ENCODE measurements around the gene SLC22A1. TPM values are rescaled to one million over a fixed set of nuclear protein-coding genes. Genes with fewer than 3 reads are reported as not detected.

SLC22A1 gene
- polyA plus RNA-seq, 1 of the 3 experiments (the other 2 are of a cell fraction) = 0.20 TPM

- POLR2A ChIA-PET = no interaction called here
- no peak overlapping the region for H3K9ac ChIP-seq
- WGBS (ENCODE audit: low lambda C conversion rate) = 96% methylated on average over 16 of the region's 16 CpGs
- CTCF ChIA-PET = interaction anchor here (1.0 to 1.9 kb wide), 3 partner anchors 10 to 239 kb away, joined by 3 to 8 read pairs (median 6); no protein-coding TSS in a partner anchor
- H2AFZ ChIP-seq (ENCODE audit: low read depth) = no peak overlapping the region
- no peaks in the 10 kb centered on the region for H3K4me1 ChIP-seq (ENCODE audit: control insufficient read depth in 1 of 2, insufficient read depth in 2 of 2, low read depth in 1 of 2, low read length in 1 of 2)
- H3F3A ChIP-seq (replicated peaks; ENCODE audit: insufficient read depth) = no peaks in the 10 kb centered on the region
- H3K9me2 ChIP-seq = no peaks in the 10 kb centered on the region
- peaks cover 31 to 57% of the 10 kb centered on the region in 2 experiments for H3K36me3 ChIP-seq (replicated peaks in 1 of 2; ENCODE audit: control insufficient read depth in 1 of 2, insufficient read depth in 2 of 2, low read length in 1 of 2)
- no peaks in the 10 kb centered on the region for H3K27me3 ChIP-seq (ENCODE audit: insufficient read depth)
- DNase-seq = no peak
- no peak overlapping the region for H3K27ac ChIP-seq (ENCODE audit: low read depth in 2 of 2, low read length in 1 of 2)
- H3K9me3 ChIP-seq = no peaks in the 10 kb centered on the region
- H3K4me2 ChIP-seq = no peak overlapping the region
- H4K20me1 ChIP-seq (ENCODE audit: insufficient read depth) = no peaks in the 10 kb centered on the region
- H3K4me3 ChIP-seq (ENCODE audit: low read depth in 2 of 2, low read length in 1 of 2) = no peak overlapping the region
- H3K79me2 ChIP-seq (ENCODE audit: insufficient read depth) = no peaks in the 10 kb centered on the region
- TF ChIP-seq MXI1 (IDR thresholded peaks at IDR 0.05; ENCODE audit: low read depth, low read length) (no peak), POLR2AphosphoS5 (IDR thresholded peaks at IDR 0.05; ENCODE audit: low read depth, low read length) (no peak), EZH2phosphoT487 (IDR thresholded peaks at IDR 0.05; ENCODE audit: borderline replicate concordance, low read depth) (no peak), FOSL2 (IDR thresholded peaks at IDR 0.05; ENCODE audit: borderline replicate concordance, low read depth) (no peak), TEAD4 (IDR thresholded peaks at IDR 0.05; ENCODE audit: borderline replicate concordance, insufficient read depth) (no peak), IRF3 (IDR thresholded peaks at IDR 0.05; ENCODE audit: low read depth, low read length) (no peak), RCOR1 (IDR thresholded peaks at IDR 0.05; ENCODE audit: low read length) (no peak), FOXJ3 (CRISPR knock-in tag; IDR thresholded peaks at IDR 0.05) (no peak), RAD21 (IDR thresholded peaks at IDR 0.05; ENCODE audit: low read length) (no peak), ELF1 (IDR thresholded peaks at IDR 0.05) (no peak), SMC3 (IDR thresholded peaks at IDR 0.05; ENCODE audit: low read depth, low read length) (no peak), GATA2 (CRISPR knock-in tag; IDR thresholded peaks at IDR 0.05) (no peak), YY1 (IDR thresholded peaks at IDR 0.05; ENCODE audit: low read depth) (no peak)
- TF ChIP-seq, protein P1, sequence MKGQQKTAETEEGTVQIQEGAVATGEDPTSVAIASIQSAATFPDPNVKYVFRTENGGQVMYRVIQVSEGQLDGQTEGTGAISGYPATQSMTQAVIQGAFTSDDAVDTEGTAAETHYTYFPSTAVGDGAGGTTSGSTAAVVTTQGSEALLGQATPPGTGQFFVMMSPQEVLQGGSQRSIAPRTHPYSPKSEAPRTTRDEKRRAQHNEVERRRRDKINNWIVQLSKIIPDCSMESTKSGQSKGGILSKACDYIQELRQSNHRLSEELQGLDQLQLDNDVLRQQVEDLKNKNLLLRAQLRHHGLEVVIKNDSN (IDR thresholded peaks at IDR 0.05; ENCODE audit: borderline replicate concordance, low read depth) = no peak
Measured at GRCh38 chr6:160102399-160102798, 19.2 kb upstream of the SLC22A1 start.

GRCh38 chr6:160102956-160103824 lies 18.4 kb upstream of the SLC22A1 start:
- Histone ChIP-seq H3K9me3 (no peaks in the 10 kb centered on the region), H3K79me2 (ENCODE audit: insufficient read depth) (no peaks in the 10 kb centered on the region), H3K27ac (ENCODE audit: low read depth in 2 of 2, low read length in 1 of 2) (no peak overlapping the region), H3F3A (replicated peaks; ENCODE audit: insufficient read depth) (no peaks in the 10 kb centered on the region), H3K4me3 (ENCODE audit: low read depth in 2 of 2, low read length in 1 of 2) (no peak overlapping the region; a peak in 1 of 4 replicates), H3K36me3 (replicated peaks in 1 of 2; ENCODE audit: control insufficient read depth in 1 of 2, insufficient read depth in 2 of 2, low read length in 1 of 2) (peaks cover 36 to 58% of the 10 kb centered on the region in 2 experiments), H3K27me3 (ENCODE audit: insufficient read depth) (no peaks in the 10 kb centered on the region), H3K4me2 (no peak overlapping the region), H3K9ac (no peak overlapping the region), H3K4me1 (ENCODE audit: control insufficient read depth in 1 of 2, insufficient read depth in 2 of 2, low read depth in 1 of 2, low read length in 1 of 2) (no peaks in the 10 kb centered on the region), H4K20me1 (ENCODE audit: insufficient read depth) (no peaks in the 10 kb centered on the region), H3K9me2 (no peaks in the 10 kb centered on the region), H2AFZ (ENCODE audit: low read depth) (no peak overlapping the region)
- 88% methylated on average over 14 of the region's 14 CpGs for WGBS (ENCODE audit: low lambda C conversion rate)
- DNase-seq = peak; percentile 45
- ChIA-PET POLR2A (no interaction called here), CTCF (interaction anchor here (1.0 to 1.9 kb wide), 3 partner anchors 10 to 240 kb away, joined by 3 to 8 read pairs (median 6); no protein-coding TSS in a partner anchor)
- TF ChIP-seq SMC3 (IDR thresholded peaks at IDR 0.05; ENCODE audit: low read depth, low read length) (peak; percentile 26; the same call in 1 of the 2 replicates), NFIC (IDR thresholded peaks at IDR 0.05; ENCODE audit: borderline replicate concordance) (no peak), USF2 (IDR thresholded peaks at IDR 0.05; ENCODE audit: borderline replicate concordance, low read depth, low read length) (no peak), MEF2A (IDR thresholded peaks at IDR 0.05; ENCODE audit: borderline replicate concordance, low read depth) (no peak), RAD21 (IDR thresholded peaks at IDR 0.05; ENCODE audit: low read length) (peak; percentile 30), YY1 (IDR thresholded peaks at IDR 0.05; ENCODE audit: low read depth) (no peak), CHD2 (IDR thresholded peaks at IDR 0.05; ENCODE audit: low read length, partially characterized antibody) (no peak), NRF1 (IDR thresholded peaks at IDR 0.05; ENCODE audit: low read depth, low read length) (no peak), TEAD4 (IDR thresholded peaks at IDR 0.05; ENCODE audit: borderline replicate concordance, insufficient read depth) (no peak)
- TF ChIP-seq, protein P2, sequence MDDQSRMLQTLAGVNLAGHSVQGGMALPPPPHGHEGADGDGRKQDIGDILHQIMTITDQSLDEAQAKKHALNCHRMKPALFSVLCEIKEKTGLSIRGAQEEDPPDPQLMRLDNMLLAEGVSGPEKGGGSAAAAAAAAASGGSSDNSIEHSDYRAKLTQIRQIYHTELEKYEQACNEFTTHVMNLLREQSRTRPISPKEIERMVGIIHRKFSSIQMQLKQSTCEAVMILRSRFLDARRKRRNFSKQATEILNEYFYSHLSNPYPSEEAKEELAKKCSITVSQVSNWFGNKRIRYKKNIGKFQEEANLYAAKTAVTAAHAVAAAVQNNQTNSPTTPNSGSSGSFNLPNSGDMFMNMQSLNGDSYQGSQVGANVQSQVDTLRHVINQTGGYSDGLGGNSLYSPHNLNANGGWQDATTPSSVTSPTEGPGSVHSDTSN (IDR thresholded peaks at IDR 0.05) = no peak
- TF ChIP-seq, protein P3, sequence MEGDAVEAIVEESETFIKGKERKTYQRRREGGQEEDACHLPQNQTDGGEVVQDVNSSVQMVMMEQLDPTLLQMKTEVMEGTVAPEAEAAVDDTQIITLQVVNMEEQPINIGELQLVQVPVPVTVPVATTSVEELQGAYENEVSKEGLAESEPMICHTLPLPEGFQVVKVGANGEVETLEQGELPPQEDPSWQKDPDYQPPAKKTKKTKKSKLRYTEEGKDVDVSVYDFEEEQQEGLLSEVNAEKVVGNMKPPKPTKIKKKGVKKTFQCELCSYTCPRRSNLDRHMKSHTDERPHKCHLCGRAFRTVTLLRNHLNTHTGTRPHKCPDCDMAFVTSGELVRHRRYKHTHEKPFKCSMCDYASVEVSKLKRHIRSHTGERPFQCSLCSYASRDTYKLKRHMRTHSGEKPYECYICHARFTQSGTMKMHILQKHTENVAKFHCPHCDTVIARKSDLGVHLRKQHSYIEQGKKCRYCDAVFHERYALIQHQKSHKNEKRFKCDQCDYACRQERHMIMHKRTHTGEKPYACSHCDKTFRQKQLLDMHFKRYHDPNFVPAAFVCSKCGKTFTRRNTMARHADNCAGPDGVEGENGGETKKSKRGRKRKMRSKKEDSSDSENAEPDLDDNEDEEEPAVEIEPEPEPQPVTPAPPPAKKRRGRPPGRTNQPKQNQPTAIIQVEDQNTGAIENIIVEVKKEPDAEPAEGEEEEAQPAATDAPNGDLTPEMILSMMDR (IDR thresholded peaks at IDR 0.05) = peak; percentile 59
